Measurements from ENCODE around the gene CPLX4.

DNA sequence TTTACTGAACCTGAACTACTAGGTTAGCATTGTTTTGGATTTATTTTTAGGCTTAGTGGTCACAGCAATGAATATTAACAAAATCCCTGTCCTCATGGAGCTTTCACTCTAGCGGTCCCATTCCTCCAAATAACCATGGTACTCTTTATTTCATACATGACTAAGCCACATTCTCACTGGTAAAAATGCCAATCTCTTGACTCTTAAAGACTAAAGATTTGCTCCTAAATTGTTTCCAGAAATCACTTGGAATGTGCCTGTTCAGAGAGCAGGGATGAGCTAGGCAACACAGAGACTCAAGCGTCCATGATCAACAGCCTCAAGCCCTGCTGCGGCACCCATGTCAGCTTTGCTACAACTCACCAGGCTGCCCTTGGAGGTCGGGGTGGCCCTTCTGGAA lies 27.1 kb upstream of the CPLX4 start:
- TF ChIP-seq POLR2A (IDR thresholded peaks at IDR 0.05; ENCODE audit: control extremely low read depth in 1 of 2, low read depth in 2 of 2, low read length in 2 of 2) (no peak), POLR2AphosphoS5 (IDR thresholded peaks at IDR 0.05; ENCODE audit: low read depth, low read length) (no peak), ZNF274 (IDR thresholded peaks at IDR 0.05; ENCODE audit: borderline replicate concordance, extremely low read depth, low read length) (no peak), BRCA1 (IDR thresholded peaks at IDR 0.05; ENCODE audit: low read depth, low read length) (no peak), RFX5 (IDR thresholded peaks at IDR 0.05; ENCODE audit: borderline replicate concordance, low read depth, low read length) (no peak), RNF2 (IDR thresholded peaks at IDR 0.05; ENCODE audit: borderline replicate concordance, low read depth, low read length, missing control alignments, poor library complexity, severe bottlenecking) (no peak), SIN3A (conservative IDR thresholded peaks at IDR 0.05 in 1 of 2, IDR thresholded peaks at IDR 0.05 in 1 of 2; ENCODE audit: low read depth in 1 of 2, low read length in 2 of 2) (no peak), NRF1 (IDR thresholded peaks at IDR 0.05; ENCODE audit: low read depth, low read length) (no peak), RAD21 (IDR thresholded peaks at IDR 0.05 in 1 of 2, conservative IDR thresholded peaks at IDR 0.05 in 1 of 2; ENCODE audit: low read depth in 2 of 2, low read length in 2 of 2) (no peak)
- TF ChIP-seq, protein P1, sequence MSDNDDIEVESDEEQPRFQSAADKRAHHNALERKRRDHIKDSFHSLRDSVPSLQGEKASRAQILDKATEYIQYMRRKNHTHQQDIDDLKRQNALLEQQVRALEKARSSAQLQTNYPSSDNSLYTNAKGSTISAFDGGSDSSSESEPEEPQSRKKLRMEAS (IDR thresholded peaks at IDR 0.05) = no peak
- TF ChIP-seq, protein P2, sequence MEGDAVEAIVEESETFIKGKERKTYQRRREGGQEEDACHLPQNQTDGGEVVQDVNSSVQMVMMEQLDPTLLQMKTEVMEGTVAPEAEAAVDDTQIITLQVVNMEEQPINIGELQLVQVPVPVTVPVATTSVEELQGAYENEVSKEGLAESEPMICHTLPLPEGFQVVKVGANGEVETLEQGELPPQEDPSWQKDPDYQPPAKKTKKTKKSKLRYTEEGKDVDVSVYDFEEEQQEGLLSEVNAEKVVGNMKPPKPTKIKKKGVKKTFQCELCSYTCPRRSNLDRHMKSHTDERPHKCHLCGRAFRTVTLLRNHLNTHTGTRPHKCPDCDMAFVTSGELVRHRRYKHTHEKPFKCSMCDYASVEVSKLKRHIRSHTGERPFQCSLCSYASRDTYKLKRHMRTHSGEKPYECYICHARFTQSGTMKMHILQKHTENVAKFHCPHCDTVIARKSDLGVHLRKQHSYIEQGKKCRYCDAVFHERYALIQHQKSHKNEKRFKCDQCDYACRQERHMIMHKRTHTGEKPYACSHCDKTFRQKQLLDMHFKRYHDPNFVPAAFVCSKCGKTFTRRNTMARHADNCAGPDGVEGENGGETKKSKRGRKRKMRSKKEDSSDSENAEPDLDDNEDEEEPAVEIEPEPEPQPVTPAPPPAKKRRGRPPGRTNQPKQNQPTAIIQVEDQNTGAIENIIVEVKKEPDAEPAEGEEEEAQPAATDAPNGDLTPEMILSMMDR (IDR thresholded peaks at IDR 0.05; ENCODE audit: control extremely low read depth in 1 of 3, insufficient read depth in 1 of 3, low read depth in 1 of 3, low read length in 3 of 3) = no peak

All from H1 (cell line).